GM18951 (cell line): ENCODE data around the gene TMEM207.

Source experiments
- POLR2A ChIP-seq: IDR thresholded peaks from 4 replicates; pipeline ENCODE4 v1.6.1; 2011; ENCODE audit warnings: mild to moderate bottlenecking; ENCODE audit not compliant: insufficient read length, insufficient read depth; ENCODE audit errors: extremely low read depth
- in situ Hi-C: fragments of 300-500 bp; cut with MboI; formaldehyde crosslinking; loops from one replicate; pipeline ENCODE4 v1.12.0; 2022; ENCODE audit warnings: low sequenced_read_pairs, mixed read lengths, inconsistent platforms; ENCODE audit not compliant: unreplicated experiment

The TMEM207 gene

GRCh38 chr3:190449801-190450200 is at the start of gene TMEM207:
TSS of gene TMEM207 (minus strand) at chr3:190449901. CDS start at chr3:190449809, 92 bp downstream.
- in situ Hi-C loops: no loop called here
- no peak for TF ChIP-seq POLR2A

- TF ChIP-seq POLR2A: no peak
- in situ Hi-C loops: no loop called here
Measured at GRCh38 chr3:190499122-190499521, 49.4 kb upstream of the TMEM207 start.

DNA sequence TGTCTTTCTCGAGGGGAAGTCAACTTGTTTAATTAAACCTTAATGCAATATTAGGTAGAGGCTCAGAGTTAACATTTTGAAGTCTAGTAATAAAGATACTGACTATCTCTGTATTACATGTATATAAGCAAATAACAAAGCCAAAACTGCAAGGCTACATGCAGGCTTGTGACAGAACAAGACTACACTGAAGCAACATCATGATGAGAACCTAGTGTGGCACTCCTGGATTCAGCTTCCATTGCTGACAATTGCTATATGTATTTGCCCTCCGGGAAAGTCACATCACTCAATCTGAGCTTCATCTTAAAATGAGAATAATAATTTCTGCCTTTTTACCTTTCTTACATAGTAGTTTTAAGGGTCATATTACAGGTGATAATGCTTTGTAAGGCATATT is 48.6 kb upstream of the TMEM207 start:
- no peak for TF ChIP-seq POLR2A
- in situ Hi-C loops: no loop called here

GRCh38 chr3:190497811-190498210 is 48.1 kb upstream of the TMEM207 start:
- in situ Hi-C loops: no loop called here
- TF ChIP-seq POLR2A: no peak

GRCh38 chr3:190496859-190497258 is 47.2 kb upstream of the TMEM207 start:
- in situ Hi-C loops: no loop called here
- TF ChIP-seq POLR2A: no peak

GRCh38 chr3:190495796-190496195 is 46.1 kb upstream of the TMEM207 start:
- TF ChIP-seq POLR2A: no peak
- in situ Hi-C loops: no loop called here

- in situ Hi-C loops: no loop called here
- no peak for TF ChIP-seq POLR2A
Measured at GRCh38 chr3:190495354-190495753, 45.7 kb upstream of the TMEM207 start.

DNA sequence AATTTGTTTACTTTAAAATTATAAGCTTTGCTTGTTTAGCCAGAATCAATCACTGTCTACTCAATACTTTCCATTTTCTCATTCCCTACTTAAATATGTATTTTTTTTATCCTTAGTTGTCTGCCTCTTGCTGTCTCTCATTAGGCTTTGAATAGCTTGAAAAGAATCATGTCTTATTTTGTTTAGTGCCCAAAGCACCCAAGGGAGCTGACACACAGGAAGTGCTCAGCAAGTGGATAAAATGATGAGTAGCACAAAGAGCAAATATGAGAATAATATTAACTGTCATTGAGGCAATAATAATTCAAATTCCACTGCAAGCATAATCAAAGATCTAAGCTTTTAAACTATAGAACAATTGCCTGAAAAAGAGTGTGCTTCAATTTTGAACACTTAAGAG is 45.2 kb upstream of the TMEM207 start:
- TF ChIP-seq POLR2A: no peak

GRCh38 chr3:190492966-190493365 is 43.3 kb upstream of the TMEM207 start:
- in situ Hi-C loops: no loop called here
- TF ChIP-seq POLR2A: no peak

More for the DNA sequence above, 45.2 kb upstream of the TMEM207 start:
- in situ Hi-C loops: no loop called here

- in situ Hi-C loops: no loop called here
- TF ChIP-seq POLR2A: no peak
Measured at GRCh38 chr3:190492129-190492528, 42.4 kb upstream of the TMEM207 start.

- TF ChIP-seq POLR2A: no peak
- in situ Hi-C loops: no loop called here
Measured at GRCh38 chr3:190491533-190492054, 41.9 kb upstream of the TMEM207 start.

DNA sequence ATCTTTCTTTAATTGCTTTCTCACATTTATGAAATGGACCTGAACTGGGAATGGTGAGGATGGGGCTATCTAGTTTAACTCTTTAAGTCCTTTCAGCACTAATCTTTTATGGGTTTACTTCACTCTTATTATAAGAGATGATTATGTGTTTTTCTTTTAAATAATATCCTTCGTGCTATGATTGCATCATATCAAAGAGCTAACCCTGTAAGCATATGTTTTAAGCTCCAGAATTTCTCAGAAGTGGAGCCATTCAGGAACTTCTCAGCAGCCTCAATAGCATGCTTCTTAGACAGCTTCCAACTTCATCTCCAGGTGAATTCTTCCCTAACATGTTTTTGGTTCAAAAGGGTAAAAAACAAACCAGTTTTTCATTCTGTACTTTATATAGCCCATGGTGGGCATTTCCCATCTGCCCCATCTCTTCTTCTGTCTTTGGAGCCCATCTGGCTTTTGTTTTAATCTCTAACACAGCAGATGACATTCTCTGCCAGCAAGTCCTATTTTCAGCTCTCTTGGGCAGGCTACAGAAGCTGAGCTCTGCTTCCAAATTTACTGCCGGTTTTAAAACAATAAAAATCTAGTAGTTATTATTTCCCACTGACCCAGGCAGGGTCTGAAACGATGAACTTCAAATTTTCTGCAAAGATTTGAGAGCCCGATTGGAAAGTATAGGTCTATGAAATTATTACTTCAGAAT is 37.4 kb upstream of the TMEM207 start:
- no peak for TF ChIP-seq POLR2A
- in situ Hi-C loops: no loop called here

DNA sequence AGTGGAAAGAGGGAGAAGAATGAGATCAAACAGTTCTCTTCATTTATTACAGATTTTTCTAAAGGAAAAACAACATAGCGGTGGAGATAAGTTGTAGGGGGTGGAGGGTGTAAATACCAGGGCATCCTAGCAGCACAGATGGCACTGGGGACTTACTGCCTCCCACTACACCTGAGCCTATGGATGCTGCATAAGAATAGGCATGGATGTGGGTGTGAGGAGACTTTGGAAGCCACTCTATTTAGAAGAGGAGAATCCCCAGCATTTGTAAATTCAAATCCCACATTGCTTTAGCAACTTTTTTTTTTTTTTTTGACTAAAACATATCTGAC is 36.8 kb upstream of the TMEM207 start:
- in situ Hi-C loops: no loop called here
- TF ChIP-seq POLR2A: no peak

DNA sequence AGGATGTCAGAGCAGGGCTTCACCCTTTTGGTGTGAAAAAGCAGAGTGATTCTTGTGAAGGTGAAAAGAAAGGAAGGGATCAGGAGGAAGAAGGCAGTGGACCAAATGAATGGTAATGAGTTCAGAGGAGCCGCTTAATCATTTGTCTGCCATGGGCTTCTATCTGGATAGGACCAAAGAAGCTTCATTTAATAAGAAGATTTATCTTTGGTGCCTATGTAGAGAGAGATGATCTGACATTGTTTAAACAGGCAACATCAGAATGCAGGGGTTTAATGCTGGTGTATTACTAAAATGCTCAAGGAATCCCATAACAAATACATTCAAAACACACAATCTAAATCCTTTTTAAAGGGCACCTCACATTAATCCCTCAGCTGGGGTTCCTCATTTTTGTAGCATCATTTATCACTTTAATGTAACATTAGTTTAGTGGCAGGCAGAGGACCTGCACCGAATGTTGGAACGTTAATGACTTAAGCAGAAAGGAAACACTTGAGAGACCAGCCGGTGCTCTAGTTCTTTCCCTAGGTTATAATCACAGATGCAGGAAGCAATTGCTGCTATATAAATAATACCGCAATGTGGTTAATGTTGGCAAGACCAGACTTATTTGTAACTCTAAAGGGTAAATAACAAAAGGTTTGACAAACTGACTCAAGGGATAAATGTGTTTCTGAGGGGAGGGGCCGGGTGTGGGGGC is 36.3 kb upstream of the TMEM207 start:
- TF ChIP-seq POLR2A: no peak
- in situ Hi-C loops: no loop called here
